DMS114 treated with DMSO at 0.1 percent for 48 hours (cell line): ENCODE measurements around the gene ARFGAP2.
"Not testable (repeated sequence)": the region's sequence is repeated elsewhere in the genome, so short reads cannot be mapped to it uniquely, and the experiment has no call there.

ENCODE experiments used
- DNase-seq: peaks from one replicate; lab custom pipeline; 2025; ENCODE audit not compliant: unreplicated experiment; lab: John Stamatoyannopoulos, UW

The ARFGAP2 gene

GRCh38 chr11:47149782-47150181, 26.9 kb downstream of the ARFGAP2 start:
- DNase-seq, result no peak

- DNase-seq, result no peak
Measured at GRCh38 chr11:47148903-47149531, 27.7 kb downstream of the ARFGAP2 start.

GRCh38 chr11:47148270-47148669, 28.4 kb downstream of the ARFGAP2 start:
- no peak for DNase-seq

- no peak for DNase-seq
Measured at GRCh38 chr11:47147681-47148080, 29.0 kb downstream of the ARFGAP2 start.

GRCh38 chr11:47147250-47147649, 29.4 kb downstream of the ARFGAP2 start:
- DNase-seq, result no peak

GRCh38 chr11:47144541-47144940, 32.1 kb downstream of the ARFGAP2 start:
- DNase-seq, result no peak

GRCh38 chr11:47143322-47143721, 33.4 kb downstream of the ARFGAP2 start:
- no peak for DNase-seq

- no peak for DNase-seq
Measured at GRCh38 chr11:47139878-47140277, 36.8 kb downstream of the ARFGAP2 start.

GRCh38 chr11:47137476-47137875, 39.2 kb downstream of the ARFGAP2 start:
- DNase-seq, result no peak

GRCh38 chr11:47136921-47137320, 39.8 kb downstream of the ARFGAP2 start:
- DNase-seq, result no peak

GRCh38 chr11:47136327-47136726, 40.4 kb downstream of the ARFGAP2 start:
- no peak for DNase-seq

- DNase-seq, result no peak
Measured at GRCh38 chr11:47132981-47133380, 43.7 kb downstream of the ARFGAP2 start.

- DNase-seq, result no peak
Measured at GRCh38 chr11:47132490-47132889, 44.2 kb downstream of the ARFGAP2 start.

- DNase-seq, result no peak
Measured at GRCh38 chr11:47131136-47131535, 45.5 kb downstream of the ARFGAP2 start.

GRCh38 chr11:47130543-47130942, 46.1 kb downstream of the ARFGAP2 start:
- DNase-seq, result no peak

GRCh38 chr11:47127213-47127612, 49.5 kb downstream of the ARFGAP2 start:
- no peak for DNase-seq

GRCh38 chr11:47125083-47125482, 51.6 kb downstream of the ARFGAP2 start:
- no peak for DNase-seq

- DNase-seq, result no peak
Measured at GRCh38 chr11:47124675-47125074, 52.0 kb downstream of the ARFGAP2 start.

- DNase-seq, result no peak
Measured at GRCh38 chr11:47123094-47123493, 53.6 kb downstream of the ARFGAP2 start.

GRCh38 chr11:47121731-47122130, 54.9 kb downstream of the ARFGAP2 start:
- DNase-seq, result no peak

- DNase-seq, result no peak
Measured at GRCh38 chr11:47121056-47121455, 55.6 kb downstream of the ARFGAP2 start.

- DNase-seq, result not testable (repeated sequence)
Measured at GRCh38 chr11:47118958-47119688, 57.6 kb downstream of the ARFGAP2 start.
